ENCODE data around the gene GPSM3.
A peak's percentile ranks its signal among the peaks of the same experiment; 100 is the strongest.

GPSM3 gene

GRCh38 chr6:32177183-32177787 lies 15.2 kb downstream of the GPSM3 start:
- Histone ChIP-seq H3K36me3 (ENCODE audit: insufficient read depth, low read length) (peaks cover 33% of the 10 kb centered on the region), H3K27ac (ENCODE audit: low read depth, low read length) (peak overlapping the region; percentile 98), H3K4me3 (ENCODE audit: low read length) (peak overlapping the region; percentile 97), H3K9ac (ENCODE audit: low read depth, low read length) (peak overlapping the region; percentile 85), H3K4me1 (ENCODE audit: insufficient read depth, low read length) (peaks cover 12% of the 10 kb centered on the region; the same call in 1 of the 2 replicates), H3K9me3 (ENCODE audit: insufficient read depth, low read depth, low read length) (no peaks in the 10 kb centered on the region), H3K27me3 (ENCODE audit: insufficient read depth, low read length) (no peaks in the 10 kb centered on the region)
- 0% methylated on average over 20 of the region's 20 CpGs for WGBS

GRCh38 chr6:32176476-32177182 lies 15.8 kb downstream of the GPSM3 start:
- Histone ChIP-seq H3K36me3 (ENCODE audit: insufficient read depth, low read length) (peaks cover 32% of the 10 kb centered on the region), H3K4me1 (ENCODE audit: insufficient read depth, low read length) (peaks cover 12% of the 10 kb centered on the region; the same call in 1 of the 2 replicates)
- WGBS = 18% methylated on average over 5 of the region's 5 CpGs

GRCh38 chr6:32175711-32176475 lies 16.6 kb downstream of the GPSM3 start, which contains the start of gene AGPAT1:
AGPAT1 (minus strand) TSS chr6:32176084; CDS start chr6:32171496, 4,588 bp downstream.
- Histone ChIP-seq H3K9ac (ENCODE audit: low read depth, low read length) (peak within 1 kb of the TSS; percentile 85), H3K9me3 (ENCODE audit: insufficient read depth, low read depth, low read length) (no peaks in the 10 kb centered on the region), H3K27ac (ENCODE audit: low read depth, low read length) (peak within 1 kb of the TSS; percentile 98), H3K4me1 (ENCODE audit: insufficient read depth, low read length) (peaks cover 12% of the 10 kb centered on the region; the same call in 1 of the 2 replicates), H3K4me3 (ENCODE audit: low read length) (peak within 1 kb of the TSS; percentile 97), H3K27me3 (ENCODE audit: insufficient read depth, low read length) (no peaks in the 10 kb centered on the region), H3K36me3 (ENCODE audit: insufficient read depth, low read length) (peaks cover 32% of the 10 kb centered on the region)
- under 1% methylated on average over 20 of the region's 27 CpGs for WGBS

More at GRCh38 chr6:32176476-32177182, 15.8 kb downstream of the GPSM3 start:
- Histone ChIP-seq H3K27ac (ENCODE audit: low read depth, low read length) (peak overlapping the region; percentile 98), H3K9ac (ENCODE audit: low read depth, low read length) (peak overlapping the region; percentile 85), H3K9me3 (ENCODE audit: insufficient read depth, low read depth, low read length) (no peaks in the 10 kb centered on the region), H3K27me3 (ENCODE audit: insufficient read depth, low read length) (no peaks in the 10 kb centered on the region), H3K4me3 (ENCODE audit: low read length) (peak overlapping the region; percentile 97)

- WGBS = 3% methylated on average over 2 of the region's 2 CpGs
- Histone ChIP-seq H3K4me3 (ENCODE audit: low read length) (peak overlapping the region; percentile 97), H3K27me3 (ENCODE audit: insufficient read depth, low read length) (no peaks in the 10 kb centered on the region), H3K4me1 (ENCODE audit: insufficient read depth, low read length) (peaks cover 12% of the 10 kb centered on the region; the same call in 1 of the 2 replicates), H3K27ac (ENCODE audit: low read depth, low read length) (no peak overlapping the region), H3K36me3 (ENCODE audit: insufficient read depth, low read length) (peaks cover 34% of the 10 kb centered on the region), H3K9me3 (ENCODE audit: insufficient read depth, low read depth, low read length) (no peaks in the 10 kb centered on the region), H3K9ac (ENCODE audit: low read depth, low read length) (peak overlapping the region; percentile 79)
These were observed 17.1 kb downstream of the GPSM3 start for GRCh38 chr6:32175322-32175710.

- Histone ChIP-seq H3K27me3 (ENCODE audit: insufficient read depth, low read length) (no peaks in the 10 kb centered on the region), H3K9ac (ENCODE audit: low read depth, low read length) (no peak overlapping the region), H3K4me1 (ENCODE audit: insufficient read depth, low read length) (peaks cover 12% of the 10 kb centered on the region; the same call in 1 of the 2 replicates), H3K27ac (ENCODE audit: low read depth, low read length) (no peak overlapping the region), H3K9me3 (ENCODE audit: insufficient read depth, low read depth, low read length) (no peaks in the 10 kb centered on the region), H3K36me3 (ENCODE audit: insufficient read depth, low read length) (peaks cover 34% of the 10 kb centered on the region), H3K4me3 (ENCODE audit: low read length) (peak overlapping the region; percentile 97)
- WGBS = 93% methylated on average over 1 of the region's 1 CpG
These were observed 18.0 kb downstream of the GPSM3 start for GRCh38 chr6:32174416-32174815.

GRCh38 chr6:32173051-32173727 lies 19.3 kb downstream of the GPSM3 start:
- Histone ChIP-seq H3K4me3 (ENCODE audit: low read length) (no peak overlapping the region), H3K36me3 (ENCODE audit: insufficient read depth, low read length) (peaks cover 45% of the 10 kb centered on the region), H3K27me3 (ENCODE audit: insufficient read depth, low read length) (no peaks in the 10 kb centered on the region), H3K9me3 (ENCODE audit: insufficient read depth, low read depth, low read length) (no peaks in the 10 kb centered on the region), H3K27ac (ENCODE audit: low read depth, low read length) (no peak overlapping the region), H3K9ac (ENCODE audit: low read depth, low read length) (peak overlapping the region; percentile 13; the same call in 1 of the 2 replicates), H3K4me1 (ENCODE audit: insufficient read depth, low read length) (peaks cover 12% of the 10 kb centered on the region; the same call in 1 of the 2 replicates)
- WGBS = 79% methylated on average over 4 of the region's 4 CpGs

- no peak overlapping the region for H3K4me3 ChIP-seq (ENCODE audit: low read length)
- H3K9me3 ChIP-seq (ENCODE audit: insufficient read depth, low read depth, low read length) = no peaks in the 10 kb centered on the region
- WGBS = 97% methylated on average over 6 of the region's 6 CpGs
- H3K27ac ChIP-seq (ENCODE audit: low read depth, low read length) = no peak overlapping the region
- peaks cover 12% of the 10 kb centered on the region; the same call in 1 of the 2 replicates for H3K4me1 ChIP-seq (ENCODE audit: insufficient read depth, low read length)
- H3K9ac ChIP-seq (ENCODE audit: low read depth, low read length) = no peak overlapping the region
- H3K27me3 ChIP-seq (ENCODE audit: insufficient read depth, low read length) = no peaks in the 10 kb centered on the region
- H3K36me3 ChIP-seq (ENCODE audit: insufficient read depth, low read length) = peaks cover 61% of the 10 kb centered on the region
These were observed 21.2 kb downstream of the GPSM3 start for GRCh38 chr6:32171234-32171633.

- Histone ChIP-seq H3K9me3 (ENCODE audit: insufficient read depth, low read depth, low read length) (no peaks in the 10 kb centered on the region), H3K4me1 (ENCODE audit: insufficient read depth, low read length) (peaks cover 12% of the 10 kb centered on the region; the same call in 1 of the 2 replicates), H3K4me3 (ENCODE audit: low read length) (no peak overlapping the region), H3K9ac (ENCODE audit: low read depth, low read length) (no peak overlapping the region), H3K27me3 (ENCODE audit: insufficient read depth, low read length) (no peaks in the 10 kb centered on the region), H3K36me3 (ENCODE audit: insufficient read depth, low read length) (peaks cover 68% of the 10 kb centered on the region), H3K27ac (ENCODE audit: low read depth, low read length) (no peak overlapping the region)
- WGBS = 91% methylated on average over 11 of the region's 11 CpGs
These were observed 22.1 kb downstream of the GPSM3 start for GRCh38 chr6:32170294-32170693.

GRCh38 chr6:32168807-32169591 lies 23.4 kb downstream of the GPSM3 start:
- Histone ChIP-seq H3K36me3 (ENCODE audit: insufficient read depth, low read length) (peaks cover 70% of the 10 kb centered on the region), H3K9ac (ENCODE audit: low read depth, low read length) (no peak overlapping the region), H3K27ac (ENCODE audit: low read depth, low read length) (no peak overlapping the region), H3K4me3 (ENCODE audit: low read length) (no peak overlapping the region), H3K9me3 (ENCODE audit: insufficient read depth, low read depth, low read length) (no peaks in the 10 kb centered on the region), H3K4me1 (ENCODE audit: insufficient read depth, low read length) (peaks cover 6% of the 10 kb centered on the region; the same call in 1 of the 2 replicates), H3K27me3 (ENCODE audit: insufficient read depth, low read length) (no peaks in the 10 kb centered on the region)
- WGBS = 91% methylated on average over 11 of the region's 11 CpGs

- Histone ChIP-seq H3K27me3 (ENCODE audit: insufficient read depth, low read length) (no peaks in the 10 kb centered on the region), H3K27ac (ENCODE audit: low read depth, low read length) (no peak overlapping the region), H3K9me3 (ENCODE audit: insufficient read depth, low read depth, low read length) (no peaks in the 10 kb centered on the region), H3K4me3 (ENCODE audit: low read length) (no peak overlapping the region), H3K9ac (ENCODE audit: low read depth, low read length) (no peak overlapping the region), H3K36me3 (ENCODE audit: insufficient read depth, low read length) (peaks cover 66% of the 10 kb centered on the region), H3K4me1 (ENCODE audit: insufficient read depth, low read length) (peaks cover 2% of the 10 kb centered on the region; the same call in 1 of the 2 replicates)
- WGBS = 81% methylated on average over 2 of the region's 2 CpGs
These were observed 24.1 kb downstream of the GPSM3 start for GRCh38 chr6:32168350-32168749.

All from HUES64 (cell line).